NCI-H2107 treated with DMSO at 0.1 percent for 48 hours (cell line): ENCODE results near the gene SHROOM4.

Experiments
- DNase-seq: peaks from one replicate; lab custom pipeline; 2025; ENCODE audit not compliant: unreplicated experiment; lab: John Stamatoyannopoulos, UW

SHROOM4 gene

GRCh38 chrX:50618788-50619558, 195.0 kb downstream of the SHROOM4 start:
- DNase-seq = no peak

- DNase-seq = no peak
Observed at GRCh38 chrX:50617183-50617582, 196.8 kb downstream of the SHROOM4 start.

- DNase-seq = no peak
Observed at GRCh38 chrX:50615570-50616158, 198.3 kb downstream of the SHROOM4 start.

- DNase-seq = no peak
Observed at GRCh38 chrX:50614460-50614859, 199.5 kb downstream of the SHROOM4 start.

- no peak for DNase-seq
Observed at GRCh38 chrX:50613846-50614245, 200.1 kb downstream of the SHROOM4 start.

- no peak for DNase-seq
Observed at GRCh38 chrX:50609796-50610195, 204.2 kb downstream of the SHROOM4 start.

GRCh38 chrX:50606300-50606950, 207.6 kb downstream of the SHROOM4 start:
- DNase-seq = peak; percentile 75

GRCh38 chrX:50596056-50596455, 217.9 kb downstream of the SHROOM4 start:
- DNase-seq = no peak

GRCh38 chrX:50594788-50595187, 219.2 kb downstream of the SHROOM4 start:
- DNase-seq = no peak

- no peak for DNase-seq
Observed at GRCh38 chrX:50586980-50587379, 227.0 kb downstream of the SHROOM4 start.

- DNase-seq = no peak
Observed at GRCh38 chrX:50586407-50586806, 227.6 kb downstream of the SHROOM4 start.

- DNase-seq = no peak
Observed at GRCh38 chrX:50581405-50581804, 232.6 kb downstream of the SHROOM4 start.

- DNase-seq = peak; percentile 74
Observed at GRCh38 chrX:50579955-50580354, 234.0 kb downstream of the SHROOM4 start.

GRCh38 chrX:50577326-50577725, 236.7 kb downstream of the SHROOM4 start:
- DNase-seq = peak; percentile 4

GRCh38 chrX:50567636-50568035, 246.4 kb downstream of the SHROOM4 start:
- no peak for DNase-seq

GRCh38 chrX:50565718-50566117, 248.3 kb downstream of the SHROOM4 start:
- DNase-seq = peak; percentile 91
